Hypothalamus (tissue), 51 donors: ENCODE measurements around the gene SLX9.
"Not testable (repeated sequence)": the region's sequence is repeated elsewhere in the genome, so short reads cannot be mapped to it uniquely, and the experiment has no call there.

Experiments used
- DNase-seq, 51 donors: peaks; one replicate each; lab custom pipeline; 2025; lab: John Stamatoyannopoulos, UW

The SLX9 gene

GRCh38 chr21:44970766-44971671, 31.2 kb downstream of the SLX9 start:
- no peak for DNase-seq

- no peak for DNase-seq
These were observed 31.8 kb downstream of the SLX9 start for GRCh38 chr21:44971672-44971995.

- DNase-seq, result no peak
These were observed 32.5 kb downstream of the SLX9 start for GRCh38 chr21:44972301-44972814.

GRCh38 chr21:44972821-44973220, 33.0 kb downstream of the SLX9 start:
- no peak for DNase-seq

GRCh38 chr21:44973598-44973997, 33.8 kb downstream of the SLX9 start:
- no peak for DNase-seq

GRCh38 chr21:44974676-44975075, 34.8 kb downstream of the SLX9 start:
- DNase-seq, result no peak

- DNase-seq, result peak in 18 of 51 donors; percentile 19 to 59 (median 37)
These were observed 36.1 kb downstream of the SLX9 start for GRCh38 chr21:44975720-44976555.

- DNase-seq, result not testable (repeated sequence)
These were observed 36.9 kb downstream of the SLX9 start for GRCh38 chr21:44976556-44977393.

- no peak for DNase-seq
These were observed 37.9 kb downstream of the SLX9 start for GRCh38 chr21:44977616-44978340.

GRCh38 chr21:44979687-44980561, 40.1 kb downstream of the SLX9 start:
- DNase-seq, result no peak

- DNase-seq, result no peak
These were observed 41.0 kb downstream of the SLX9 start for GRCh38 chr21:44980562-44981489.

- DNase-seq, result no peak
These were observed 42.9 kb downstream of the SLX9 start for GRCh38 chr21:44982558-44983250.

GRCh38 chr21:44983421-44984206, 43.8 kb downstream of the SLX9 start:
- DNase-seq, result no peak

- DNase-seq, result no peak
These were observed 44.6 kb downstream of the SLX9 start for GRCh38 chr21:44984428-44984791.

- DNase-seq, result no peak
These were observed 45.1 kb downstream of the SLX9 start for GRCh38 chr21:44984792-44985440.
